Measurements from ENCODE around the gene TCF12.

TCF12 gene

DNA sequence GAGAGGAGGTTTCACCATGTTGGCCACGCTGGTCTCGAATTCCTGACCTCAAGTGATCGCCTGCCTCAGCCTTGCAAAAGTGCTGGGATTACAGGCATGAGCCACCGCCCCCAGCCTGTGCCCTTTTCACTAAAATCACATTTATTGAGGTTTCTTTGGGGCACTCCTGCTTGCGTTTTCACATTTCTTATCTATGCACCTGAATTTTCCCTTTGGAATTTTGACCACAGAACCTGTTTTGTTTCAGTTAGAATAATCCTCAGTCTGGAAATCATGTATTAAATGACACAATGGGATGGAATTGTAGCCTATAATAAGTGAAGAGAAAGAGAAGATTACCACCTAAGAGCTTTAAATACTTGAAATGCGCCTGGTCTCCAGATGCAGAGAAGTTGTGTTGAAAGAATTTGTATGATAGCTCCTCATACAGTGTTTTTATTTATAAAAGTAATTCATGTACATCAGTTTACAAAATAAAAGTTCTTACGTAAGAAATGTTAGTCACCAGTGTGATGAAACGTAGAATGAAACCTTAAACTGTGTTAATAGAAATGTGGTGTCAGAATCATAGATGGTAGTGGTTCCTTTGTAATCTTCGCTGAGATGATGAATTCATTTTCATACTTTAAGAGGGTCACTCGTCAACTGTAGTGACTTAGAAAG is 107.0 kb downstream of the TCF12 start:
- DNase-seq: no peak

DNA sequence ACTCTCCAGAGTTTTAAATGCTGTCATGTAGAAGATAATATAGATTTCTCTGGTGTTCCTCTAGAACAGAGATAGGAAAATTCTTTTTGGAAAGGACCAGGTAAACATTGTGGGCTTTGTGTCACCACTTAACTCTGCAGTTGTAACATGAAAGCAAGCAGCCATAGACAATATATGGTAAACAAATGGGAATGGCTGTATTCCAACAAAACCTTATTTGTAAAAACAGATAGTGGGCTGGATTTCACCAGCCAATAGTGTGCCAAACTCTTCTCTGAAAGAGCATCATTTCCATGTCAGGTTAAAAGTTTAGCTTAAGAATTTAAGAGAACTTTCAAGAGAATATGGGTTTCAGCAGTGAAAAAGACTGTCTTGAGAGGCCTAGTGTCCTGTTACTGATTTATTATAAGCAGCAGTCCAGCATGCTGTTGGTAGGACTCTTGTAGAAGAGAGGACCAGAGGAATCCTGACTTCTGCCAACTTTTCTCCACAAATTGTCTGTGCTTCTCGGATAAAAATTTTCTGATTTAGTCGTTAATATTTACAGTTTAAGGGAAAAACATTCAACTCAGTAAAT is 107.7 kb downstream of the TCF12 start:
- DNase-seq: no peak

GRCh38 chr15:57027596-57027995 is 109.2 kb downstream of the TCF12 start:
- no peak for DNase-seq

GRCh38 chr15:57028176-57028575 is 109.7 kb downstream of the TCF12 start:
- no peak for DNase-seq

DNA sequence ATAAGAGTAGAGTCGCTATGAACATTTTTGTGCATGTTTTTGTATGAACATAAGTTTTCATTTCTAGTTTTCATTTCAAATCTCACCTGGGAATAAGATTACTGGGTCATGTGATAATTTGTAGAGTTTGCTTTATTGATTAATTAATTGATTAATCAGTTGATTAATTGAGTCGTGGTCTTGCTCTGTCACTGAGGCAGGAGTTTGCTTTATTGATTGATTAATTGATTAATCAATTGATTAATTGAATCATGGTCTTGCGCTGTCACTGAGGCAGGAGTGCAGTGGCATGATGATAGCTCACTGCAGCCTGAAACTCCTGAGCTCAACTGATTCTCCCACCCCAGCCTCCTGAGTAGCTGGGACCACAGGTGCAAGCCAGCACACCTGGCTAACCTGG is 111.6 kb downstream of the TCF12 start:
- DNase-seq: no peak

- DNase-seq: no peak
Measured at GRCh38 chr15:57031082-57031481, 112.6 kb downstream of the TCF12 start.

DNA sequence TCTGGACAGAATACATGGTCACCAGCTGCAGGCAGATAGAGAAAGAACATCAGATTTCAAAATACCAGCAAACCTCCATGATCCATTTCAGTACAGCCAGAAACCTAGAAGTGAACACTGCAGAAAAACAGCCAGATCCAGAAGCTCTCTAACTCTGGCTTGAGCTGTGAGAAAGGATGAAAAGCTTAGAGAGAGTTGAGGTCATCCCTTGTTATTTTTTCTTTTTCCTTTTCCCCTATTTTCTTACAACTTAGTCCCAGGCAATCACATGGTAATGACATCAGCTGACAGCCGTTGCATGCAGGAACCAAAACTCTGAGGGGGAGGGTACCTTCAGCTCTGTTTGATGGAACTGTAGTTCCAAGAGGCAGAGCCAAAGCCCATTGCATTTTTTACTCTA is 113.2 kb downstream of the TCF12 start:
- no peak for DNase-seq

GRCh38 chr15:57032338-57032737 is 113.9 kb downstream of the TCF12 start:
- DNase-seq: no peak

- DNase-seq: peak; percentile 47
Measured at GRCh38 chr15:57033715-57034439, 115.4 kb downstream of the TCF12 start.

GRCh38 chr15:57034613-57035012 is 116.2 kb downstream of the TCF12 start:
- DNase-seq: no peak

DNA sequence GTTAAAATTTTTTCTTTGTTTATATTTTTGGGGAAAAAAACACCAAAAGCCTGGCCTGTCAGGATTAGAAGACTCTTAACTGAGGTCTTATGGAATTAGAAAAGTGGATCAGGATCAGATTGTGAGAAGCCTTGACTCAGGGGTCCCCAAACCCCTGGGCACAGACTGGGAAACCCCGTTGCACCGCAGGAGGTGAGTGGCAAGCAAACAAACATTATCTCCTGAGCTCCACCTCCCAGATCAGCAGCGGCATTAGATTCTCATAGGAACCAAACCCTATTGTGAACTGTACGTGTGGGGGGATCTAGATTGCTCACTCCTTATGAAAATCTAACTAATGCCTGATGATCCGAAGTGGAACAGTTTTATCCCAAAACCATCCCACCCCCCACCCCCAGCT is 117.2 kb downstream of the TCF12 start:
- DNase-seq: no peak

GRCh38 chr15:57036352-57036751 is 117.9 kb downstream of the TCF12 start:
- DNase-seq: peak; percentile 6

GRCh38 chr15:57037548-57037947 is 119.1 kb downstream of the TCF12 start:
- DNase-seq: no peak

DNA sequence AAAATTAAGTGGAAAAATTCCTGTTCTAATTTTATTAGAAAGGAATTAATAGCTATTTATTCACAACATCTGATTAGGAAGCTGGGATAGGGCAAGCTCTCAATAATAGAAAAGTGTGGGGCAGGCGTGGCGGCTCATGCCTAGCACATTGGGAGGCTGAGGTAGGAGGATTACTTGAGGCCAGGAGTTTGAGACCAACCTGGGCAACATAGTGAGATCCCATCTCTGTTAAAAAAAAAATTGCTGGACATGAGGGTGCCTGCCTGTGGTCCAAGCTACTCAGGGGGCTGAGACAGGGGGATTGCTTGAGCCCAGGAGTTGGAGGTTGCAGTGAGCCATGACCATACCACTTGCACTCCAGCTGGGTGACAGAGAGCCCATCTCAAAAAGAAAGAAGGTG is 119.6 kb downstream of the TCF12 start:
- no peak for DNase-seq

DNA sequence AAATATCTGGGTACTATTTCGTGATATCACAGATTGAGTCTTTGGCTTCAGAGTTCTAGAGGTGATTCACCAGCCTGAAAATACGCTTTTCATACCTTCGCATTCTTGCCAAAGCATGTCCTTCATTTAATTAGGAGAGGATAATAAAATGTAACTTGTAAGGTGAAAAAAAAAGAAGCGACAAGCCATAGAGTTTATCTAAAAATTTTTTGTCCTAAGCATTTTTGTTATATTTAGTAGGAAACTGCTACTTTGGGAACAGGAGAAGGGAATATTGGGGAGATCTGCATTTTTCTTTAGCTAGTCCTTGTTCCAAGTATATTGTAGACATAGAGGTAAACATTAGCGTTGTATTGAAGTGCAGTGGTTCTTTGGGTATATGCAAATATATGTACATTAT is 120.1 kb downstream of the TCF12 start:
- DNase-seq: no peak

GRCh38 chr15:57041416-57041815 is 123.0 kb downstream of the TCF12 start:
- no peak for DNase-seq

- DNase-seq: no peak
Measured at GRCh38 chr15:57044072-57044702, 125.7 kb downstream of the TCF12 start.

- no peak for DNase-seq
Measured at GRCh38 chr15:57044970-57045369, 126.5 kb downstream of the TCF12 start.

DNA sequence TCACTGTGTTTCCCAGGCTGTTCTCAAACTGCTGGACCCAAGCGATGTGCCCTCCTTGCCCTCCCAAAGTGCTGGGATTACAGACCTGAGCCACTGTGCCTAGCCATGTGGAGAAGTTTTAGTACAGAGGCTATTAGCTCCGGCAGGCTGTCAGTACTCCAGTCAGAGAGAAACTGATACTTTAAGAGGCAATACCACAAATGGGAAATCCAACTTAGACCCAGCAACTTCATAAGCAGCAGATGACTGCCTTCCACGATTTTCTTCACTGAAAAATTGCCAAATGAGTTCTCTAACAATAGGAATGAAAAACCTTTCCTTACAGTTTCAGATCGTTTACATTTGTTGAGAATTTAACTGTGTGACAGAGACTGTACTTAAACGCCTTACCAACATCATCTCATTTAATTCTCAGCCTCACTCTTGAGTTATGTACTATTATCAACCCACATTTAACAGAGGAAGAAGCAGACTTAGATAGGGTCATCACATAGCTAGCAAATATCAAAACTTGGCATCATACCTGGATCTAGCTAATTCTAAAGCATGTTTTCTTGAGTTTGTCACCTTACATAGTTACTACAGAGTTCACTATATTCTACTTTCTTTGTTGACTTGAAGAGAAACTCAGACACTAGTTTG is 127.4 kb downstream of the TCF12 start:
- no peak for DNase-seq

DNA sequence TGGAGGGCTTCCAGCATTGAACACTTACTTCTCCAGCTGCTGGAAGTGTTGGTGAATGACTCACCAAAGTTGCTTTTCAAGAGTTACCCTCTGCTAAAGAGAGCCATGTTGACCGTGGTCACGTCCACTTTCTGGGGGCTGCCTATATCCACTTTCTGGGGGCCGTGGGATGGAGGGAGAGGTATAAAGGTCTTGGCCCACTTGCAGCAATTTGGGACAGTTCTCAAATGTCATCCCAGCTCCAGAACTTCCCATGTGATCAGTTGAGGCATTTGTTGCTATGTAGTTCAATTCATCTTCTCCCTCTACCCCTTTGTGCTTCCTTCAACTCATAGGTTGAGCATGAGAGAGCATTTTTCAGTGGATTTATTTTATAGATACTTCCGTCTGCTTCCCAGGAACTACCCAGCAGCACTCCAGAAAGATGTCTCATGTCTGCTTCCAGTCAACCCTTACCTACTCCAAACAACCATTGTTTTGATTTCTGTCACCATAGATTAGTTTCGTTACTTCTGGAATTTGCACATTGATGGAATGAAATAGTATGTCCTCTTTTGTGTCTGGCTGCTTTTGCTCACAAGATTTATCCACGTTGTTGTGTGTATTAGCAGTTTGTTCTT is 130.6 kb downstream of the TCF12 start:
- no peak for DNase-seq

DNA sequence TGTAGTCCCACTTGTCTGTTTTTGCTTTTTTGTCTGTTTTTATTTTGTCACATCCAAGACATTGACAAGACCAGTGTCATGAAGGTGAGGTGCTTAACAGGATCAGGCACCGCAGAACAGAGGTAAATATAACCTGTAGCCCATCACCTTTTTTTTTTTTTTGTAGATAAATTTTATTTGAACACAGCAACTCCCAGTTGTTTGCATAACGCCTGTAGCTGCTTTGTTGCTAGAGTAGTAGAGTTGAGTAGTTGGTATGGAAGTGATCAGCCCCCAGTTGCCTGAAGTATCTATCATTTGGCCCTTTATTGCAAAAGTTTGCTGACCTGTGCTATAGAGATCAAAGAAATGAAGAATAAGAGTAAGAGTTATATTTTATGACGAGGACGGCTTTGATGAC is 135.0 kb downstream of the TCF12 start:
- peak; percentile 25 for DNase-seq

- no peak for DNase-seq
Measured at GRCh38 chr15:57054204-57054750, 135.8 kb downstream of the TCF12 start.

GRCh38 chr15:57056357-57056756 is 137.9 kb downstream of the TCF12 start:
- no peak for DNase-seq
